HEK293 (cell line): ENCODE data around the gene BCL7A.

ENCODE experiments used
- CTCF ChIA-PET: fragments of 350-600 bp; formaldehyde crosslinking; extraction: SDS; loops from one replicate; lab custom pipeline; 2021; ENCODE audit warnings: antibody characterized with exemption; lab: Yijun Ruan, JAX
- POLR2A ChIA-PET: fragments of 300-600 bp; formaldehyde crosslinking; extraction: SDS; loops from one replicate; lab custom pipeline; 2020; ENCODE audit warnings: antibody characterized with exemption, inconsistent platforms; lab: Yijun Ruan, JAX
- H3K27ac ChIP-seq: fragments of 200-500 bp; sonication (Bioruptor generic); 2 replicates; pipeline ENCODE4 v1.5.1; 2014; ENCODE audit warnings: low read depth, low read length, control low read depth, inconsistent platforms; ENCODE audit errors: extremely low read depth
- H3K36me3 ChIP-seq, 2 experiments: fragments of 200-500 bp in 1 of 2; sonication (Bioruptor generic) in 1 of 2; 1 replicate in 1 of 2; 2 replicates in 1 of 2; pipeline ENCODE4 v1.5.1; 2014 to 2017; ENCODE audit warnings: inconsistent platforms in 2 of 2, low read length in 2 of 2; ENCODE audit not compliant: control insufficient read depth in 2 of 2, insufficient read depth in 1 of 2
- H3K4me1 ChIP-seq: fragments of 200-500 bp; sonication (Bioruptor generic); 2 replicates; pipeline ENCODE4 v1.5.1; 2014; ENCODE audit warnings: mild to moderate bottlenecking, low read length, inconsistent platforms; ENCODE audit not compliant: control insufficient read depth, insufficient read depth
- H3K4me3 ChIP-seq: 2 replicates; pipeline ENCODE4 v1.5.1; 2011; ENCODE audit warnings: low read depth, mild to moderate bottlenecking, control low read depth, low read length, moderate library complexity
- H3K9me3 ChIP-seq: fragments of 200-500 bp; sonication (Bioruptor generic); 2 replicates; pipeline ENCODE4 v1.5.1; 2014; ENCODE audit warnings: low read depth, low read length, inconsistent platforms; ENCODE audit not compliant: control insufficient read depth, insufficient read depth
- CTCF ChIP-seq: fragments of 450-650 bp; formaldehyde crosslinking; IDR thresholded peaks from 2 replicates; pipeline ENCODE4 v1.5.1; 2016; ENCODE audit warnings: missing biosample characterization, missing genetic modification characterization
- HIC1 ChIP-seq: fragments of 450-650 bp; formaldehyde crosslinking; IDR thresholded peaks from 2 replicates; pipeline ENCODE4 v1.5.1; 2016; ENCODE audit warnings: missing biosample characterization, missing genetic modification characterization
- SCRT1 ChIP-seq: fragments of 450-650 bp; formaldehyde crosslinking; IDR thresholded peaks from 2 replicates; pipeline ENCODE4 v1.5.1; 2016; ENCODE audit warnings: missing biosample characterization, missing genetic modification characterization, borderline replicate concordance
- SCRT2 ChIP-seq: fragments of 450-650 bp; formaldehyde crosslinking; IDR thresholded peaks from 2 replicates; pipeline ENCODE4 v1.5.1; 2016; ENCODE audit warnings: missing biosample characterization, missing genetic modification characterization
- SETDB1 ChIP-seq: IDR thresholded peaks from one replicate; pipeline ENCODE4 v1.6.1; 2017; ENCODE audit warnings: mild to moderate bottlenecking, low read length, moderate library complexity, mixed read lengths; ENCODE audit not compliant: insufficient read length
- TSHZ1 ChIP-seq: fragments of 450-650 bp; formaldehyde crosslinking; IDR thresholded peaks from 2 replicates; pipeline ENCODE4 v1.5.1; 2016; ENCODE audit warnings: missing biosample characterization, missing genetic modification characterization, borderline replicate concordance
- ZNF121 ChIP-seq: fragments of 450-650 bp; formaldehyde crosslinking; IDR thresholded peaks from 2 replicates; pipeline ENCODE4 v1.5.1; 2016; ENCODE audit warnings: missing biosample characterization, missing genetic modification characterization
- ZNF140 ChIP-seq: fragments of 450-650 bp; formaldehyde crosslinking; IDR thresholded peaks from 2 replicates; pipeline ENCODE4 v1.5.1; 2016; ENCODE audit warnings: missing biosample characterization, missing genetic modification characterization
- ZNF16 ChIP-seq: fragments of 450-650 bp; formaldehyde crosslinking; IDR thresholded peaks from 2 replicates; pipeline ENCODE4 v1.5.1; 2016; ENCODE audit warnings: low read depth, missing biosample characterization, missing genetic modification characterization
- ZNF223 ChIP-seq: fragments of 450-650 bp; formaldehyde crosslinking; IDR thresholded peaks from 2 replicates; pipeline ENCODE4 v1.5.1; 2016; ENCODE audit warnings: missing biosample characterization, missing genetic modification characterization
- ZNF23 ChIP-seq: fragments of 450-650 bp; formaldehyde crosslinking; IDR thresholded peaks from 2 replicates; pipeline ENCODE4 v1.5.1; 2016; ENCODE audit warnings: missing biosample characterization, missing genetic modification characterization, borderline replicate concordance
- ZNF423 ChIP-seq: fragments of 450-650 bp; formaldehyde crosslinking; IDR thresholded peaks from 2 replicates; pipeline ENCODE4 v1.5.1; 2016; ENCODE audit warnings: missing biosample characterization, missing genetic modification characterization
- ZNF513 ChIP-seq: fragments of 450-650 bp; IDR thresholded peaks from 2 replicates; pipeline ENCODE4 v1.5.1; 2018; ENCODE audit warnings: missing biosample characterization, missing genetic modification characterization
- ZNF600 ChIP-seq: fragments of 450-650 bp; formaldehyde crosslinking; IDR thresholded peaks from 2 replicates; pipeline ENCODE4 v1.5.1; 2016; ENCODE audit warnings: missing biosample characterization, missing genetic modification characterization
- ZNF621 ChIP-seq: fragments of 450-650 bp; formaldehyde crosslinking; IDR thresholded peaks from 2 replicates; pipeline ENCODE4 v1.5.1; 2017; ENCODE audit warnings: missing biosample characterization, missing genetic modification characterization

BCL7A gene

GRCh38 chr12:121996945-121997612 lies 24.6 kb upstream of the BCL7A start (continued):
- TF ChIP-seq SCRT1 (tag by site-specific recombination) (peak; percentile 93), ZNF223 (no peak), ZNF423 (tag by site-specific recombination) (no peak), ZNF600 (tag by site-specific recombination) (peak; percentile 32; the same call in 1 of the 2 replicates), ZNF140 (no peak), ZNF23 (no peak), SETDB1 (no peak), TSHZ1 (tag by site-specific recombination) (no peak), HIC1 (no peak), CTCF (tag by site-specific recombination) (no peak), SCRT2 (tag by site-specific recombination) (peak; percentile 92)

- POLR2A ChIA-PET, result no interaction called here
- Histone ChIP-seq H3K4me3 (no peak overlapping the region), H3K9me3 (no peaks in the 10 kb centered on the region), H3K4me1 (no peaks in the 10 kb centered on the region), H3K36me3 (no peaks in the 10 kb centered on the region), H3K27ac (no peak overlapping the region)
- CTCF ChIA-PET, result interaction anchor here (0.8 kb wide), 1 partner anchor 10 kb away, joined by 5 read pairs; no protein-coding TSS in a partner anchor
- TF ChIP-seq ZNF513 (no peak), ZNF121 (tag by site-specific recombination) (peak; percentile 59; the same call in 1 of the 2 replicates), ZNF16 (tag by site-specific recombination) (no peak), ZNF621 (tag by site-specific recombination) (no peak)
Observed at GRCh38 chr12:122001466-122002209, 20.0 kb upstream of the BCL7A start.
